HG03469 (cell line): Measurements from ENCODE around the gene SLC38A6.

Experiments used
- ATAC-seq: cut with Tn5 transposase; IDR thresholded peaks from one replicate; pipeline ENCODE4 v1.9.1; 2021; ENCODE audit warnings: mild to moderate bottlenecking, moderate library complexity, moderate number of reproducible peaks; ENCODE audit not compliant: unreplicated experiment

The SLC38A6 gene

GRCh38 chr14:60980811-60981632 is at the start of gene SLC38A6, which contains the start of gene TRMT5:
SLC38A6 (plus strand) TSS chr14:60981245; CDS start chr14:60981278, 33 bp downstream.
TRMT5 (minus strand) TSS chr14:60981079; CDS start chr14:60980973, 106 bp downstream.
- peak; percentile 69 for ATAC-seq

- no peak for ATAC-seq
These were observed 47.0 kb upstream of the SLC38A6 start for GRCh38 chr14:60933920-60934655.

GRCh38 chr14:60935319-60935718 is 45.7 kb upstream of the SLC38A6 start:
- no peak for ATAC-seq

GRCh38 chr14:60943637-60944032 is 37.4 kb upstream of the SLC38A6 start:
- ATAC-seq, result no peak

- no peak for ATAC-seq
These were observed 36.8 kb upstream of the SLC38A6 start for GRCh38 chr14:60944204-60944603.

GRCh38 chr14:60945984-60946383 is 35.1 kb upstream of the SLC38A6 start:
- ATAC-seq, result no peak

- no peak for ATAC-seq
These were observed 34.3 kb upstream of the SLC38A6 start for GRCh38 chr14:60946773-60947172.

- ATAC-seq, result no peak
These were observed 29.1 kb upstream of the SLC38A6 start for GRCh38 chr14:60951776-60952435.

GRCh38 chr14:60956202-60956601 is 24.8 kb upstream of the SLC38A6 start:
- no peak for ATAC-seq

GRCh38 chr14:60956632-60957031 is 24.4 kb upstream of the SLC38A6 start:
- ATAC-seq, result no peak

- no peak for ATAC-seq
These were observed 22.9 kb upstream of the SLC38A6 start for GRCh38 chr14:60958146-60958545.

GRCh38 chr14:60963761-60964160 is 17.3 kb upstream of the SLC38A6 start:
- no peak for ATAC-seq

- ATAC-seq, result no peak
These were observed 16.1 kb upstream of the SLC38A6 start for GRCh38 chr14:60964904-60965303.

GRCh38 chr14:60965402-60965801 is 15.6 kb upstream of the SLC38A6 start:
- no peak for ATAC-seq

- no peak for ATAC-seq
These were observed 12.9 kb upstream of the SLC38A6 start for GRCh38 chr14:60968099-60968498.

- no peak for ATAC-seq
These were observed 12.4 kb upstream of the SLC38A6 start for GRCh38 chr14:60968671-60969070.

- ATAC-seq, result no peak
These were observed 10.9 kb upstream of the SLC38A6 start for GRCh38 chr14:60970146-60970545.

GRCh38 chr14:60971271-60971670 is 9.8 kb upstream of the SLC38A6 start:
- ATAC-seq, result no peak

GRCh38 chr14:60972295-60972694 is 8.8 kb upstream of the SLC38A6 start:
- no peak for ATAC-seq

- ATAC-seq, result no peak
These were observed 8.0 kb upstream of the SLC38A6 start for GRCh38 chr14:60973070-60973469.

GRCh38 chr14:60974090-60974651 is 6.9 kb upstream of the SLC38A6 start:
- ATAC-seq, result no peak
